UCSD-AML1 (cell line): ENCODE data around the gene FGFR2.
"Not testable (repeated sequence)": the region's sequence is repeated elsewhere in the genome, so short reads cannot be mapped to it uniquely, and the experiment has no call there.

ENCODE experiments used
- DNase-seq: peaks from one replicate; lab custom pipeline; 2025; ENCODE audit not compliant: unreplicated experiment; lab: John Stamatoyannopoulos, UW

The FGFR2 gene

DNA sequence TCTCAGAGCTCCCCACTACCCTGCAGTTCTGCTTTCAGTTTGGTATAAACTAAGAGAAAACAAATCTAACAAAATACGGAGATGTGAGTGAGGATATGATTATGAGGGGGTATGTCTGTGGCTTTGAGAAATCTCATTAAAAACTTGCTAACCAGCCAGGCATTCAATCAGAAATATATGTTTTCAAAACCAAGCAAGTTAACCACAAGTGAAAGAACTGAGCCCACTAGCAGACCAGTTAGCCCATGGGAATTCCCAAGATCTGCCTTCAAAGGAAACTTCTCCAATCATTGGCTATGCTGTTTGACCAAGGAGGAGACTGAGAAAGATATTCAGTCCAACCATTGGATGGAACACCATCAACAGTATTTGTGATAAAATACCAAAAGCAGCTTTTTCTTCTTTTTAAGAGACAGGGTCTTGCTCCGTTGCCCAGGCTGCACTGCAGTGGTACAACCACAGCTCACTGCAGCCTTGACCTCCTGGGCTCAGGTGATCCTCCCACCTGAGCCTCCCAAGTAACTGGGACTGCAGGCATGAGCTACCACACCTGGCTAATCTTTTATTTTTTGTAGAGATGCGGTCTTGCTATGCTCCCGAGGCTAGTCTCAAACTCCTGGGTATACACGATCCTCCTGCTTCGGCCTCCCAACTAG, 41.2 kb downstream of the FGFR2 start:
- DNase-seq: no peak

GRCh38 chr10:121556455-121556854, 41.8 kb downstream of the FGFR2 start:
- no peak for DNase-seq

- not testable (repeated sequence) for DNase-seq
Measured at GRCh38 chr10:121554916-121555315, 43.3 kb downstream of the FGFR2 start.

DNA sequence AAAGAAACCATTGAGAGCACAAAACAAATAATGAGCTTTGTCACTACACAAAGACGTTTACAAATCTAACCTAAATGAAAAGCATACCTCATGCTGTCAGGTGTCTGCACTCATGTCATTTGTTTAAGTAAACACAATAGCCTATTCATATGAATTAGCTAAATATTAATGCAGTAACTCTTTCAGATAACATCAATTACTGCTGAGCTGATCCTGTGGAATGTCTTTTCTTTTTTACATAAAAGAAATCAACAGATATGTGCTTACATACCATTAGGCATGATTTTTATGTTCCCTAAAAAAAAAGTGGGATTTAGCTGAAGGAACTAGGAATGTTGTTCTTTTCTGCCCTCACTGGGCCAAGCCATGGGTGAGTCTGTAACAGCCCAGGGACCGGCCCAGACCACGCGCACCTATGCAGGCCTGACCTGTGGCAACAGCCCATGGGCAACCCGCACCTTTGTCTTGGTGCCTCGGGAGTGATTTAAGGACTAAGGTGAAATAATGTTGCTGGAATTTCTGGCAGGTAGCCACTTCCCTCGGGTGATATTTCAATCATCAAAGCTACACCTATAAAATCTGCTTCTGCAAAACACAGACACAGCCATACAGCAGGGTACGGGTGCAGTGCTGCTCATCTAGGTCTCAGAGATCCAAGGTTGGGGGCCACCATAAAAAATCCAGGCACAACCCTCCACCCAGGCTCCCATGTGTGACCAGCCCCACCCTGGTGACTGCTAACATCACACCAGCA, 44.6 kb downstream of the FGFR2 start:
- no peak for DNase-seq

DNA sequence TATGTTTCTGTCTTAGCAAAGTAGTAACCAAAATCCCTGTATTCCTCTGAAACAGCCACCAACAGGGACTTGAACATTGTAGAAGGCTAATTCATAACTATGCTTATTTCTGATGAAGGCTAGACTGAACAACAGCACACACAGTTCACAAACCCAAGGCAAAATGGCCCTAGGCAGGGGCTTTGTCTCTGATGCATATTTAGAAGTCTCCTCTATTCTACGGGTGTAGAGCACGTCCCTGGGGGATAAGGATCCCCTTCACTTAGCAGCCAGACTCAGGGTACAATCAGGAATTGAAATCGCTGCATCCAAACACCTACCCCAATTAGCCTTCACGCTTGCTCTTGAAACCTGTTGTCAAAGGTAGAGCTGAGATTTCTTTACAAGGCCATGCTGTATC, 45.5 kb downstream of the FGFR2 start:
- no peak for DNase-seq

DNA sequence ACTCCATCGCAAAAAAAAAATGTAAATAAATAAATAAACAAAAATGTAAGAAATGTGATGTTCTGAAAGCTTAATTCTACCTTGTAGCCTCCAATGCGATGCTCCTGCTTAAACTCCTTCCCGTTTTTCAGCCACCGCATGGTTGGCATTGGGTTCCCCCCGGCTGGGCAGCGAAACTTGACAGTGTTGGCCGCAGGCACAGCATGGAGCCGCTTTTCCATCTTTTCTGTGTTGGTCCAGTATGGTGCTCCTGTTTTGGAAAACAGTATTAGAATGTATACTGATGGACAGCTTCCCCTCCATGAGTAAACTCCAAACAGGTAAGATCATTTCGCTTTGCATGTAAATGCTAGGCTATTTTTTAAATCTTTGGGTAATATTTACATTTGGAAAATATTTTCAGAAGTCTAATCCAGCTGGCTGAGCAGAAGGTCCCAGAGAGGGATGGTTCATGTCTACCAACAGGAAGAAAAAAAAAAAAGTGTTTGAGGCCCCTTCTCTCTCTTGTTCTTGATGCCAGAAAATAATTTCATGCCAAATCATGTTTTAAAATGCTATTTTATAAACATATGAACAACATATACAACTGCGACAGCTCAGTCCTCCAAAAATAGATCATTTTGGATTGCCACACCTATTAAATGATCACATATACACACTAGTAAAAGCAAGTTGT, 46.9 kb downstream of the FGFR2 start:
- DNase-seq: no peak

DNA sequence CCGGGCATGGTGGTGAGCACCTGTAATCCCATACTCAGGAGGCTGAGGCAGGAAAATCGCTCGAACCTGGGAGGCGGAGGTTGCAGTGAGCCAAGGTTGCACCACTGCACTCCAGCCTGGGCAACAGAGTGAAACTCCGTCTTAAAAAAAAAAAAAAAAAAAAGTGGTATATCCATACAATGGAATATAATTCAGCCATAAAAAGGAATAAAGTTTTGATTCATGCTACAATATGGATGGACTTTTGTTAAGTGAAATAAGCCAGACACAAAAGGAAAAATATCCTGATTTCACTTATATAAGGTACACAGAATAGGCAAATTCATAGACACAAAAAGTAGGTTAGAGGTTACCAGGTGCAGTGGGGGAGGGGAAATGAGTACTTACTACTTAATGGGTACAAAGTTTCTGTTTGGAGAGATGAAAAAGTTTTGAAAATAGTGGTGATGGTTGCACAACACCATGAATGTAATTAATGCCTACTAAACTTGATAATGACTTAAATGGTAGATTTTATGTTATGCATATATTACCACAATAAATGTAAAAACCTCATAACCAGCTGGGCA, 53.9 kb downstream of the FGFR2 start:
- DNase-seq: no peak

DNA sequence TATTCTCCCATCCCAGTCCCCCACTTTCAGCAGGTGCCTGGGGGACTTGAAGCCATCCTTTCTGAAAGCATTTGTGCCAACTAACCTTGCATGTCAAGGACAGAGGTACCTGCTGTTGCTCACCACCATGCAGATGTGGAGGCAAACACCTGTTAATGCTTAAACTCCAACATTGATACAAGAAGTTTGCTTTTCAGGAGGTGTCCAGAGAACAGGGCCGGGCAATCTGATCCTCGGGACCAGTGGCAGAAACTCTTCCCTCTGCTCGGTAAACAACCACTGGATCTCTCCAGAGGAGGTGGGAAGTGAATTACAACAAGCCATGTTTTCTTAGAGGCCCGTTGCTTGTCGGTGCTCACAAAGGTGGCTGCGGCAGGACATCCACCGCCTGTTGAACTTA, 54.7 kb downstream of the FGFR2 start:
- DNase-seq: no peak

- no peak for DNase-seq
Measured at GRCh38 chr10:121541450-121542120, 56.7 kb downstream of the FGFR2 start.

DNA sequence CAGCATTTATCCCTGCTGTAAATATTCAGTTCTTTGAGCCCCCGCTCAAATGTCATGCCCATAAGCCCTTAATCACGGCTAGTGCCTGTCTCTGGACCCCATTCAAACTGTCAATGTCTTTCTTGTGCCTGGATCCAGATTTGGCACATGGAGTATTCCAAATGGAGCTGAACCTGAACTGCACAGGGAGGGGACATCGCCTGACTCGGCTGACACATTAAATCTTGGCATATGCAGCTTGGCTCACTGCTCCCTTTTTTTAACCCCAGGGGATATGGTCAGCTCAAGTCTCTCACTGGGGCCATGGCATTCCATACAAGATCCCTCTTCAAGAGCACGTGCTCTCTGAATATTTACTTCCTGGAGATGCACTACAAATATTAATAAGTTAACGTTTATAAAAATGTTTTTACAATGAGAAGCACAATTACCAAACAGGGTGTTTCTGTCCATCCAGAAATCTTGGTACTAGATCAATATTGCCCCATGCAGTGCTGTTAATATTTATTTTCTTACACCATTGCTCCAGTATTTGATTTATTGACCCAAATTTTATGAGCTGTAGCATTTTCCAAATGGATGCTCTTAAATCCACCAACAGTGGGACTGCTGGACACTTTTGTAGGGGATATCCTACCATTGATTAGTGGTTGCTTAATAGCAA, 57.4 kb downstream of the FGFR2 start:
- DNase-seq: no peak

GRCh38 chr10:121539786-121540185, 58.5 kb downstream of the FGFR2 start:
- DNase-seq: no peak

- DNase-seq: no peak
Measured at GRCh38 chr10:121536310-121536913, 61.8 kb downstream of the FGFR2 start.

DNA sequence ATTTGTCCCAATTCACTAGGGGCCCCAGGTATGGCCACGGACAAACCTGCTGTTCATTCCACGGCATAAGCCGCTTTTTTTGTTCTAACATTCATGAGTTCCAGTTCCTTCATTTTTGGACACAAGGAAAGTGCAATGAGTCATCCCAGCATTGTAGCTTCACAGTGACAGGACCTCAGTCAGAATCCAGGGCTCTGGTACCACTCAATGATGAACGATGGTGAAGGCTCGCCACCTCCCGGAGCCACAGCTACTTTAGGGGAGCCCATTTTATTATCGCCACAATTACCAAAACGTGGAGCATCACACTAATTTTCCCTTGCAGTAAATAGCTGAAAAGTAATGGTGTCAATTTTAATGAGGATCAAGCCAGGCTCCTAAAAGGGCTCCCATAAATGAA, 62.9 kb downstream of the FGFR2 start:
- DNase-seq: no peak

GRCh38 chr10:121532292-121532864, 65.9 kb downstream of the FGFR2 start:
- DNase-seq: no peak

- DNase-seq: no peak
Measured at GRCh38 chr10:121531830-121532178, 66.4 kb downstream of the FGFR2 start.

DNA sequence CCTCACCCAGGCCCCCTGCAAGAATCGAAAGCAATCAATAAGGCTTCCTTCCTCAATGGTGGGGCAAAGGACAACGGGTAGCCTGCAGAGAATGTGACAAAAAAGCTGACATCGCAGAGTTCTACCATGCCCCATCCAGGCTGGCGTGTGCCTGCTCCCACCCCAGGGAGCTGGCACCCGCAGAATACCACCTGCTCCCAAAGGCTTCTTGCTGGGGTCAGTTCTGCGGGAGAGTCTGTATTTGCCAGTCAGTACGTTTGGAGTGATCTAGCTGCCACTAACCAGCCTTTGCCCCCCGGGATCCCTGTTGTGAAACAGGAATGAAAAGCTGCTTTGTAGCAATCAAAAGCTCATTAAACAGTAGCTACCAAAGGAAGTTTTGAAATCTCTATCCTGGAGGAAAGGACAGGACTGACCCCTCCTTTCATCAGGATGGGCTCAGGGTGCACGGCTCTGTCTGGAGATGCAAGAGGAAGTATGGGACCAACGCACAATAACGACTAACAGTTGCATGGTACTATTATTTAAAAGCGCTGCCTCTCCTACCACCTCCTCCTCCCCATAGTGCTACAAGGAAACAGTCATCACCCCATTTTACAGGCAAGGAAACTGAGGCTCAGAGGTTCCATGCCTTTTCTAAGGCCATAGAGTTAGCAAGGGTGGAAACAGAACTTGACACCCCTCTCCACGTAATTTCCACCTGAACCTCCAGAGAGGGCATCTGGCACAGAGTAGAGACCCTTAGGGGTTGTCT, 67.0 kb downstream of the FGFR2 start:
- no peak for DNase-seq

GRCh38 chr10:121530481-121531075, 67.7 kb downstream of the FGFR2 start:
- DNase-seq: no peak

DNA sequence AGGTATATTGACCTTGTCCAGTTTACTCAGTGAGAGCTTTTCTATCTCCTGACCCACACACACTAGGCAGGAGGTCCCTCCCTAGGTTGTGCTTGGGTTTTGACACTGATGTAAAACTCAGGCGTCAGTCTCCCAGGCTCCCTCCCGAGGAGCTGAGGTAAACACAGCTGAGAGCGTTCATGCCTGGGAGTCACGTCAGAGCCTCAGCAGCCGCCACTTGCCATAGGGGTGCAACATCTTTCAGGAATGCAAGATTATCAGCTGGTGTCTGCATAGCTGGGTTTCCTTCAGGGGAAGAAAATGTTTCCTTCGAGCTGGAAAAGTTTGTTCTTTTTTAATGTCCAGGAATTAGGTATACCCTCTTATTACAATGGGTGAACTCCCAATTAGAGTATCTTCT, 70.6 kb downstream of the FGFR2 start:
- no peak for DNase-seq

DNA sequence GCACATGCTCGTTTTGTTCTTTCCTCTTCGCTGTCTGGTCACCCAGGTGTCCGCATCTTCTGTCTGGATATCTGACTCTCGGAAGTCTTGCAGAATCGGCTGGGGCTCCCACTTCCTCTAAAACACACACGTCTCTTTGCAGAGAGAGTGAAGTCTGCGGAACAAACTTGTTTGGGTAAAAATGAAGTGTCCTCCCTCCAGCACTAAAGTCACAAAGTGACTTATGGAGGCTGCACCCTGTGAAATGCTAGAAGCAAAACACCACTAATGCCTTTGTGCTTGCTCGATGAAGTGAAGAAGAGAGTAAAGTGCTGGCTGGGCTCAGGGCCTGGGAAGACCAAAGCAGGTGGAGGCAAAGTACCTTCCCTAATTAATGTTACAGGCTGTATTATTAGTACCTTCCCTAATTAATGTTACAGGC, 71.4 kb downstream of the FGFR2 start:
- DNase-seq: no peak
